ENCODE measurements around the gene DYNC2I2.

The DYNC2I2 gene

GRCh38 chr9:128637656-128638055, 19.0 kb downstream of the DYNC2I2 start:
- Histone ChIP-seq H3K9ac (ENCODE audit: low read depth, low read length, poor library complexity, severe bottlenecking) (no peak overlapping the region), H3K4me3 (ENCODE audit: low read length, poor library complexity, severe bottlenecking) (no peak overlapping the region), H3K27me3 (ENCODE audit: insufficient read depth, low read length, poor library complexity, severe bottlenecking) (no peaks in the 10 kb centered on the region), H3K4me2 (ENCODE audit: low read depth, low read length, poor library complexity, severe bottlenecking) (no peak overlapping the region), H4K20me1 (ENCODE audit: insufficient read depth, low read length, poor library complexity, severe bottlenecking) (no peaks in the 10 kb centered on the region), H3K9me3 (ENCODE audit: insufficient read depth, low read depth, low read length) (no peaks in the 10 kb centered on the region), H3K9me2 (replicated peaks; ENCODE audit: low read depth, low read length) (no peaks in the 10 kb centered on the region), H3K36me3 (ENCODE audit: insufficient read depth, low read length) (peaks cover 16% of the 10 kb centered on the region; the same call in 1 of the 2 replicates), H3F3A (ENCODE audit: low read depth) (no peaks in the 10 kb centered on the region), H3K79me2 (ENCODE audit: insufficient read depth, low read length) (no peaks in the 10 kb centered on the region), H2AFZ (ENCODE audit: low read length) (no peak overlapping the region), H3K4me1 (ENCODE audit: insufficient read depth, low read length, poor library complexity, severe bottlenecking) (no peaks in the 10 kb centered on the region)
- TF ChIP-seq EZH2phosphoT487 (IDR thresholded peaks at IDR 0.05; ENCODE audit: borderline replicate concordance), result no peak
- TF ChIP-seq, protein P1, sequence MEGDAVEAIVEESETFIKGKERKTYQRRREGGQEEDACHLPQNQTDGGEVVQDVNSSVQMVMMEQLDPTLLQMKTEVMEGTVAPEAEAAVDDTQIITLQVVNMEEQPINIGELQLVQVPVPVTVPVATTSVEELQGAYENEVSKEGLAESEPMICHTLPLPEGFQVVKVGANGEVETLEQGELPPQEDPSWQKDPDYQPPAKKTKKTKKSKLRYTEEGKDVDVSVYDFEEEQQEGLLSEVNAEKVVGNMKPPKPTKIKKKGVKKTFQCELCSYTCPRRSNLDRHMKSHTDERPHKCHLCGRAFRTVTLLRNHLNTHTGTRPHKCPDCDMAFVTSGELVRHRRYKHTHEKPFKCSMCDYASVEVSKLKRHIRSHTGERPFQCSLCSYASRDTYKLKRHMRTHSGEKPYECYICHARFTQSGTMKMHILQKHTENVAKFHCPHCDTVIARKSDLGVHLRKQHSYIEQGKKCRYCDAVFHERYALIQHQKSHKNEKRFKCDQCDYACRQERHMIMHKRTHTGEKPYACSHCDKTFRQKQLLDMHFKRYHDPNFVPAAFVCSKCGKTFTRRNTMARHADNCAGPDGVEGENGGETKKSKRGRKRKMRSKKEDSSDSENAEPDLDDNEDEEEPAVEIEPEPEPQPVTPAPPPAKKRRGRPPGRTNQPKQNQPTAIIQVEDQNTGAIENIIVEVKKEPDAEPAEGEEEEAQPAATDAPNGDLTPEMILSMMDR (conservative IDR thresholded peaks at IDR 0.05; ENCODE audit: low read length), result no peak

GRCh38 chr9:128636556-128637530, 19.8 kb downstream of the DYNC2I2 start:
- Histone ChIP-seq H4K20me1 (ENCODE audit: insufficient read depth, low read length, poor library complexity, severe bottlenecking) (no peaks in the 10 kb centered on the region), H3K9me3 (ENCODE audit: insufficient read depth, low read depth, low read length) (no peaks in the 10 kb centered on the region), H2AFZ (ENCODE audit: low read length) (no peak overlapping the region), H3F3A (ENCODE audit: low read depth) (no peaks in the 10 kb centered on the region), H3K36me3 (ENCODE audit: insufficient read depth, low read length) (peaks cover 24% of the 10 kb centered on the region; the same call in 1 of the 2 replicates), H3K4me3 (ENCODE audit: low read length, poor library complexity, severe bottlenecking) (no peak overlapping the region), H3K4me1 (ENCODE audit: insufficient read depth, low read length, poor library complexity, severe bottlenecking) (no peaks in the 10 kb centered on the region), H3K79me2 (ENCODE audit: insufficient read depth, low read length) (no peaks in the 10 kb centered on the region), H3K9ac (ENCODE audit: low read depth, low read length, poor library complexity, severe bottlenecking) (no peak overlapping the region), H3K27me3 (ENCODE audit: insufficient read depth, low read length, poor library complexity, severe bottlenecking) (no peaks in the 10 kb centered on the region), H3K9me2 (replicated peaks; ENCODE audit: low read depth, low read length) (no peaks in the 10 kb centered on the region), H3K4me2 (ENCODE audit: low read depth, low read length, poor library complexity, severe bottlenecking) (no peak overlapping the region)
- TF ChIP-seq, protein P1 (conservative IDR thresholded peaks at IDR 0.05; ENCODE audit: low read length), result no peak
- TF ChIP-seq EZH2phosphoT487 (IDR thresholded peaks at IDR 0.05; ENCODE audit: borderline replicate concordance), result no peak

DNA sequence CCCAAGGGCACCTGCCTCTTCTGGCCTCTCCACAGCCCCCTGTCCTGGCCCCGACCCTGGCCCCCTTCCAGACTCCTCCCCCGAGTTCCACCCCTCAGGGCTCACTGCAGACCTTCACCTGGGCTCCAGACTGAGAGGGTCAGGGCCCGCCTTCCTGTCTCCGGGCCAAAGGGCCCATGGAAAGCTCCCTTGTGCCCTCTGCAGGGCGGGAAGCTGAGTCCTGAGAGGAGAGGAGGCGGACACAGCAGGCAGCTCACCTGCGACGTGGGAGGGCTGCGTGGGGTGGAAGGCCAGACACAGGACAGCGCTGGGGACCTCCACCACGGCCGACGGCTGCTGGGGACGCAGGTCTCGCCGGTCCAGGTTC, 20.6 kb downstream of the DYNC2I2 start:
- Histone ChIP-seq H3K4me2 (ENCODE audit: low read depth, low read length, poor library complexity, severe bottlenecking) (no peak overlapping the region), H4K20me1 (ENCODE audit: insufficient read depth, low read length, poor library complexity, severe bottlenecking) (no peaks in the 10 kb centered on the region), H3K36me3 (ENCODE audit: insufficient read depth, low read length) (peaks cover 25% of the 10 kb centered on the region; the same call in 1 of the 2 replicates), H3K4me3 (ENCODE audit: low read length, poor library complexity, severe bottlenecking) (no peak overlapping the region), H3K9me3 (ENCODE audit: insufficient read depth, low read depth, low read length) (no peaks in the 10 kb centered on the region), H2AFZ (ENCODE audit: low read length) (no peak overlapping the region), H3K27me3 (ENCODE audit: insufficient read depth, low read length, poor library complexity, severe bottlenecking) (no peaks in the 10 kb centered on the region), H3F3A (ENCODE audit: low read depth) (no peaks in the 10 kb centered on the region), H3K9ac (ENCODE audit: low read depth, low read length, poor library complexity, severe bottlenecking) (no peak overlapping the region), H3K4me1 (ENCODE audit: insufficient read depth, low read length, poor library complexity, severe bottlenecking) (no peaks in the 10 kb centered on the region), H3K9me2 (replicated peaks; ENCODE audit: low read depth, low read length) (no peaks in the 10 kb centered on the region), H3K79me2 (ENCODE audit: insufficient read depth, low read length) (no peaks in the 10 kb centered on the region)
- TF ChIP-seq EZH2phosphoT487 (IDR thresholded peaks at IDR 0.05; ENCODE audit: borderline replicate concordance), result no peak
- TF ChIP-seq, protein P1 (conservative IDR thresholded peaks at IDR 0.05; ENCODE audit: low read length), result no peak
